Neural cell (in vitro differentiated cells): ENCODE results near the gene TPCN1. TPM values are rescaled to one million over a fixed set of nuclear protein-coding genes. Genes with fewer than 3 reads are reported as not detected.

Experiments used
- H2AFZ ChIP-seq: fragments of 200-600, 300-800 bp; sonication (generic), shearing (Covaris generic); 2 replicates; pipeline ENCODE4 v1.6.0; 2014; ENCODE audit warnings: low read depth, mild to moderate bottlenecking, antibody characterized with exemption, low read length, moderate library complexity
- H3F3A ChIP-seq: fragments of 200-600 bp; shearing (Covaris generic); 2 replicates; pipeline ENCODE4 v1.6.1; 2016; ENCODE audit warnings: mild to moderate bottlenecking, moderate library complexity, mixed read lengths, antibody characterized with exemption, low read length; ENCODE audit not compliant: insufficient read depth, poor library complexity, severe bottlenecking
- H3K27ac ChIP-seq: fragments of 200-600, 300-800 bp; sonication (generic), shearing (Covaris generic); 2 replicates; pipeline ENCODE4 v1.5.1; 2014; ENCODE audit warnings: mild to moderate bottlenecking, low read length, moderate library complexity
- H3K27me3 ChIP-seq: fragments of 300-800, 200-600 bp; sonication (generic), shearing (Covaris generic); 2 replicates; pipeline ENCODE4 v1.6.0; 2014; ENCODE audit warnings: mild to moderate bottlenecking, low read depth, low read length, moderate library complexity; ENCODE audit not compliant: insufficient read depth
- H3K36me3 ChIP-seq: fragments of 300-800, 200-600 bp; sonication (generic), shearing (Covaris generic); 2 replicates; pipeline ENCODE4 v1.5.1; 2014; ENCODE audit warnings: mild to moderate bottlenecking, antibody characterized with exemption, low read length, moderate library complexity; ENCODE audit not compliant: insufficient read depth
- H3K4me2 ChIP-seq: fragments of 300-800, 200-600 bp; sonication (generic), shearing (Covaris generic); 2 replicates; pipeline ENCODE4 v1.6.0; 2014; ENCODE audit warnings: mild to moderate bottlenecking, low read length
- H3K4me3 ChIP-seq: fragments of 300-800, 200-600 bp; sonication (generic), shearing (Covaris generic); 2 replicates; pipeline ENCODE4 v1.5.1; 2014; ENCODE audit warnings: mild to moderate bottlenecking, low read length, moderate library complexity
- H3K79me2 ChIP-seq: fragments of 200-600 bp; shearing (Covaris generic); replicated peaks from 2 replicates; pipeline ENCODE4 v1.6.0; 2014; ENCODE audit warnings: mild to moderate bottlenecking, low read length, moderate library complexity; ENCODE audit not compliant: insufficient read depth
- H3K9ac ChIP-seq: fragments of 300-800, 200-600 bp; sonication (generic), shearing (Covaris generic); 2 replicates; pipeline ENCODE4 v1.6.1; 2016; ENCODE audit warnings: mild to moderate bottlenecking, low read length, mixed read lengths
- H3K9me2 ChIP-seq: fragments of 200-600 bp; shearing (Covaris generic); 2 replicates; pipeline ENCODE4 v1.6.1; 2016; ENCODE audit warnings: mild to moderate bottlenecking, low read length, mixed read lengths; ENCODE audit not compliant: insufficient read depth
- H3K9me3 ChIP-seq: fragments of 200-600, 300-800 bp; sonication (generic), shearing (Covaris generic); 2 replicates; pipeline ENCODE4 v1.6.1; 2016; ENCODE audit warnings: mild to moderate bottlenecking, mixed run types, low read length, moderate library complexity, mixed read lengths
- H4K20me1 ChIP-seq: fragments of 200-600 bp; shearing (Covaris generic); 2 replicates; pipeline ENCODE4 v1.6.1; 2016; ENCODE audit warnings: mild to moderate bottlenecking, mixed run types; ENCODE audit not compliant: insufficient read depth
- CTCF ChIP-seq: fragments of 450-650 bp; IDR thresholded peaks from 2 replicates; pipeline ENCODE4 v1.5.1; 2014; ENCODE audit warnings: antibody characterized with exemption, mild to moderate bottlenecking, moderate library complexity; ENCODE audit not compliant: poor library complexity, severe bottlenecking
- EZH2 ChIP-seq: fragments of 200-600, 300-800 bp; shearing (Covaris generic), sonication (generic); IDR thresholded peaks from 2 replicates; pipeline ENCODE4 v1.6.1; 2014; ENCODE audit warnings: antibody characterized with exemption, low read length, borderline replicate concordance, mild to moderate bottlenecking; ENCODE audit not compliant: insufficient read depth, poor library complexity, severe bottlenecking
- MXI1 ChIP-seq: fragments of 450-650 bp; conservative IDR thresholded peaks from 2 replicates; pipeline ENCODE4 v1.6.1; 2014; ENCODE audit warnings: antibody characterized with exemption, mild to moderate bottlenecking; ENCODE audit not compliant: poor library complexity, severe bottlenecking
- RAD21 ChIP-seq: fragments of 450-650 bp; conservative IDR thresholded peaks from 2 replicates; pipeline ENCODE4 v1.6.1; 2014; ENCODE audit warnings: antibody characterized with exemption, mild to moderate bottlenecking, moderate library complexity
- REST ChIP-seq: IDR thresholded peaks from 2 replicates; pipeline ENCODE4 v1.6.1; 2012; ENCODE audit warnings: borderline replicate concordance
- SMC3 ChIP-seq: fragments of 450-650 bp; conservative IDR thresholded peaks from 2 replicates; pipeline ENCODE4 v1.6.1; 2014; ENCODE audit warnings: antibody characterized with exemption, mild to moderate bottlenecking, moderate library complexity; ENCODE audit not compliant: poor library complexity
- TAF1 ChIP-seq: IDR thresholded peaks from 2 replicates; pipeline ENCODE4 v1.6.1; 2012; ENCODE audit warnings: low read depth
- polyA plus RNA-seq: library from polyadenylated mRNA; depleted of rRNA; stranded (reverse); fragments of >200 nt; gene quantifications from 2 replicates; pipeline ENCODE4 v1.2.3, GENCODE V29; 2014

Gene TPCN1
- polyA plus RNA-seq, 1 donor from 2014 or later, result 4.0 TPM

GRCh38 chr12:113240395-113240794, 19.1 kb downstream of the TPCN1 start:
- Histone ChIP-seq H3K9me3 (no peaks in the 10 kb centered on the region), H3F3A (no peaks in the 10 kb centered on the region), H3K4me3 (no peak overlapping the region), H3K4me2 (no peak overlapping the region), H3K27me3 (no peaks in the 10 kb centered on the region), H4K20me1 (no peaks in the 10 kb centered on the region), H3K9me2 (no peaks in the 10 kb centered on the region), H2AFZ (no peak overlapping the region), H3K27ac (no peak overlapping the region), H3K9ac (no peak overlapping the region), H3K36me3 (no peaks in the 10 kb centered on the region), H3K79me2 (no peaks in the 10 kb centered on the region)
- TF ChIP-seq MXI1 (no peak), CTCF (no peak), TAF1 (no peak)

GRCh38 chr12:113241191-113242025, 20.1 kb downstream of the TPCN1 start:
- H3K9me2 ChIP-seq, result no peaks in the 10 kb centered on the region
- H2AFZ ChIP-seq, result no peak overlapping the region

More at GRCh38 chr12:113241191-113242025, 20.1 kb downstream of the TPCN1 start:
- Histone ChIP-seq H3K27me3 (no peaks in the 10 kb centered on the region), H3K9me3 (no peaks in the 10 kb centered on the region), H4K20me1 (no peaks in the 10 kb centered on the region), H3K9ac (no peak overlapping the region), H3K4me2 (no peak overlapping the region), H3K27ac (no peak overlapping the region), H3K79me2 (no peaks in the 10 kb centered on the region), H3F3A (no peaks in the 10 kb centered on the region), H3K36me3 (no peaks in the 10 kb centered on the region), H3K4me3 (no peak overlapping the region)
- TF ChIP-seq REST, result no peak
- TF ChIP-seq EZH2, result no peak
- no peak for TF ChIP-seq SMC3
- TF ChIP-seq RAD21, result no peak
